ENCODE data around the gene CCDC27. TPM values are rescaled to one million over a fixed set of nuclear protein-coding genes. Genes with fewer than 3 reads are reported as not detected.

Gene CCDC27
- total and polyA plus RNA-seq, 2 of the 8 experiments (the other 6 are each of a cell fraction or from before 2014, with no cell fraction given) = 0.15 TPM; not detected in 1

DNA sequence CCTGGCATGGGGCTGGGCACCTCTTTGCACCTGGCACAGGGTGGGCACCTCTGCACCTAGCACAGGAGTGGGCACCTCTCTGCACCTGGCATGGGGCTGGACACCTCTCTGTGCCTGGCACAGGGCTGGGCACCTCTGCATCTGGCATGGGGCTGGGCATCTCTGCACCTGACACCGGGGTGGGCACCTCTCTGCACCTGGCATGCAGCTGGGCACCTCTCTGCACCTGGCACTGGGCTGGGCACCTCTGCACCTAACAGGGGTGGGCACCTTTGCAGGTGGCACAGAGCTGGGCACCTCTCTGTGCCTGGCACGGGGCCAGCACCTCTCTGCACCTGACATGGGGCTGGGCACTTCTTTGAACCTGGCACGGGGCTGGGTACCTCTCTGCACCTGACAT lies 29.4 kb upstream of the CCDC27 start:
- TF ChIP-seq FOSL1 (IDR thresholded peaks at IDR 0.05; ENCODE audit: insufficient read depth, low read depth, low read length) = no peak
- no peak for TF ChIP-seq RXRA (IDR thresholded peaks at IDR 0.05; ENCODE audit: insufficient read depth, low read depth, low read length)
- no peak for TF ChIP-seq TBP (IDR thresholded peaks at IDR 0.05; ENCODE audit: low read depth, low read length)
- TF ChIP-seq EGR1 (IDR thresholded peaks at IDR 0.05; ENCODE audit: borderline replicate concordance, low read depth, low read length) = no peak
- no peak for TF ChIP-seq GTF2F1 (IDR thresholded peaks at IDR 0.05; ENCODE audit: borderline replicate concordance, low read depth, low read length)
- no peak for TF ChIP-seq TAF7 (optimal IDR thresholded peaks at IDR 0.05; ENCODE audit: borderline replicate concordance, low read depth, low read length)
- TF ChIP-seq CHD2 (IDR thresholded peaks at IDR 0.05; ENCODE audit: low read length) = no peak
- TF ChIP-seq TAF1 (IDR thresholded peaks at IDR 0.05; ENCODE audit: low read depth, low read length) = no peak
- no peak for TF ChIP-seq POLR2AphosphoS5 (IDR thresholded peaks at IDR 0.05; ENCODE audit: low read depth, low read length)
- TF ChIP-seq HDAC6 (IDR thresholded peaks at IDR 0.05; ENCODE audit: low read depth, low read length) = no peak
- WGBS, 2 experiments (ENCODE audit: extremely low coverage in 1 of 2, insufficient coverage in 1 of 2, insufficient read length in 1 of 2, insufficient replicate concordance in 2 of 2, low coverage in 1 of 2, low lambda C conversion rate in 2 of 2, missing lambda C conversion rate in 1 of 2) = 100% methylated on average over 3 of the region's 3 CpGs; no CpG with 5 or more reads in 1 of the 2 experiments
- Histone ChIP-seq H3K27ac (ENCODE audit: low read depth, low read length) (no peak overlapping the region), H3K9me3 (ENCODE audit: insufficient read depth in 2 of 2, low read depth in 1 of 2, low read length in 1 of 2) (no peaks in the 10 kb centered on the region), H2AK5ac (ENCODE audit: low read depth, low read length) (no peak overlapping the region), H3K4me3 (ENCODE audit: extremely low read depth in 1 of 4, insufficient read depth in 2 of 4, low read depth in 3 of 4, low read length in 4 of 4) (no peak overlapping the region), H2BK5ac (ENCODE audit: low read depth, low read length) (no peak overlapping the region), H2BK12ac (ENCODE audit: low read depth, low read length) (no peak overlapping the region), H3K4me1 (replicated peaks in 1 of 4; ENCODE audit: control insufficient read depth in 3 of 4, insufficient read depth in 4 of 4, low read length in 3 of 4) (peaks cover 0 to 10% (median 4%) of the 10 kb centered on the region in 4 experiments; a peak in 5 of 7 replicates), H4K91ac (replicated peaks; ENCODE audit: insufficient read length, low read length) (no peak overlapping the region), H2BK120ac (replicated peaks; ENCODE audit: low read depth, low read length) (no peak overlapping the region), H3K18ac (ENCODE audit: extremely low read depth, low read length) (no peak overlapping the region), H3K4me2 (ENCODE audit: insufficient read depth in 1 of 2, low read depth in 2 of 2, low read length in 2 of 2) (no peak overlapping the region), H3K79me2 (ENCODE audit: control insufficient read depth in 1 of 2, insufficient read depth in 2 of 2, low read length in 2 of 2) (no peaks in the 10 kb centered on the region), H3K56ac (replicated peaks; ENCODE audit: insufficient read length, low read depth, low read length) (no peak overlapping the region), H2AFZ (ENCODE audit: low read length) (no peak overlapping the region), H3K79me1 (ENCODE audit: low read depth, low read length) (no peaks in the 10 kb centered on the region), H3K9ac (replicated peaks in 1 of 4; ENCODE audit: extremely low read depth in 1 of 4, low read depth in 3 of 4, low read length in 3 of 4) (no peak overlapping the region), H4K20me1 (replicated peaks in 1 of 2; ENCODE audit: control insufficient read depth in 1 of 2, insufficient read depth in 2 of 2, low read length in 2 of 2) (peaks cover 0 to 6% of the 10 kb centered on the region in 2 experiments), H3K4ac (replicated peaks; ENCODE audit: insufficient read length, low read depth, low read length) (no peak overlapping the region), H4K5ac (ENCODE audit: insufficient read length, low read depth, low read length) (no peak overlapping the region), H3K23me2 (ENCODE audit: low read depth, low read length) (peaks cover 15% of the 10 kb centered on the region; the same call in 1 of the 2 replicates), H3K14ac (ENCODE audit: insufficient read length) (no peak overlapping the region), H3K36me3 (ENCODE audit: control insufficient read depth in 2 of 4, insufficient read depth in 4 of 4, low read length in 3 of 4) (no peaks in the 10 kb centered on the region), H2BK20ac (ENCODE audit: low read length) (no peak overlapping the region), H3K23ac (ENCODE audit: insufficient read length) (no peak overlapping the region), H2BK15ac (ENCODE audit: low read length) (no peak overlapping the region), H3K27me3 (replicated peaks in 1 of 4; ENCODE audit: control insufficient read depth in 3 of 4, extremely low read depth in 1 of 4, insufficient read depth in 3 of 4, low read length in 3 of 4) (no peaks in the 10 kb centered on the region; a peak in 1 of 7 replicates), H4K8ac (ENCODE audit: extremely low read depth, insufficient read depth, low read length) (no peak overlapping the region; the same call in 1 of the 2 replicates)
- no peak for DNase-seq (ENCODE audit: low read depth in 1 of 2, low spot score in 2 of 2)
- ChIA-PET POLR2A (ENCODE audit: partially characterized antibody) (no interaction called here), CTCF (ENCODE audit: partially characterized antibody) (interaction anchor here (1.0 to 2.9 kb wide), 6 partner anchors 9 to 85 kb away, joined by 3 to 49 read pairs (median 10); no protein-coding TSS in a partner anchor)
- FAIRE-seq = no peak

Measured in H1 (cell line).